Measurements from ENCODE around the gene HOXD9.

HOXD9 gene

GRCh38 chr2:176098366-176099158, 24.0 kb upstream of the HOXD9 start:
- TF ChIP-seq ZNF274 (IDR thresholded peaks at IDR 0.05; ENCODE audit: low read depth, low read length): no peak

DNA sequence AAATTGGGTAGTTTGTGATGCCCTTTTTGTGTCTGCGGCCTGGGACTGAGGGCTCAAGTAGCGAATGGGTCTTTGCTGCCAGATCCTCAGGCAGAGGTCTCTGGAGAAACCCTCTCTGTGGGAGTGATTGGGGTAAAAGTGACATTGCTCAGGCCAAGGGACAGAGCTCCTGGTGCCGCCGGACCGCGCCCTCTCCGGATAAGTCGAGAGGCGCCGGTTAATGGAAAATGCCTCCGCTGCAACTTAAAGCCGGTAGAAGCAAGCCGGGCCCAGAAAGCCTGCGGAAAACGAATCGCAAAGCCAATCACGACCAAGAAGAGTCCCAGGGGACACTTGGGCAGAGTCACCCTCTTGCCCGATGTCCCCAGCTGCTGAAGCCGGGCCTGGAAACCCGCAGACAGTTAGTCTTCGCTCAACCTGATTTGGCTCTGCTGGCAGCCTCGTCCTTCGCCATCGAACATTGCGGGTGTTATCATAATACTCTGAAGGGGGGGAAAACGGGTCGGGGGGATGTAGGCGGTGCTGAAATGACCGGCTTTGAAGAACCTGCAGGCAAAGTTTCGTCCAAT, 23.3 kb upstream of the HOXD9 start:
- H3K4me3 ChIP-seq (ENCODE audit: low read length): no peak overlapping the region
- TF ChIP-seq ZNF274 (IDR thresholded peaks at IDR 0.05; ENCODE audit: low read depth, low read length): no peak

More at GRCh38 chr2:176098366-176099158, 24.0 kb upstream of the HOXD9 start:
- no peak overlapping the region for H3K4me3 ChIP-seq (ENCODE audit: low read length)

GRCh38 chr2:176099728-176100546, 22.6 kb upstream of the HOXD9 start, which contains the start of gene HOXD12:
HOXD12 (plus strand) TSS chr2:176099795; CDS start chr2:176099802, 7 bp downstream.
- no peak for TF ChIP-seq ZNF274 (IDR thresholded peaks at IDR 0.05; ENCODE audit: low read depth, low read length)
- no peak within 1 kb of the TSS for H3K4me3 ChIP-seq (ENCODE audit: low read length)

DNA sequence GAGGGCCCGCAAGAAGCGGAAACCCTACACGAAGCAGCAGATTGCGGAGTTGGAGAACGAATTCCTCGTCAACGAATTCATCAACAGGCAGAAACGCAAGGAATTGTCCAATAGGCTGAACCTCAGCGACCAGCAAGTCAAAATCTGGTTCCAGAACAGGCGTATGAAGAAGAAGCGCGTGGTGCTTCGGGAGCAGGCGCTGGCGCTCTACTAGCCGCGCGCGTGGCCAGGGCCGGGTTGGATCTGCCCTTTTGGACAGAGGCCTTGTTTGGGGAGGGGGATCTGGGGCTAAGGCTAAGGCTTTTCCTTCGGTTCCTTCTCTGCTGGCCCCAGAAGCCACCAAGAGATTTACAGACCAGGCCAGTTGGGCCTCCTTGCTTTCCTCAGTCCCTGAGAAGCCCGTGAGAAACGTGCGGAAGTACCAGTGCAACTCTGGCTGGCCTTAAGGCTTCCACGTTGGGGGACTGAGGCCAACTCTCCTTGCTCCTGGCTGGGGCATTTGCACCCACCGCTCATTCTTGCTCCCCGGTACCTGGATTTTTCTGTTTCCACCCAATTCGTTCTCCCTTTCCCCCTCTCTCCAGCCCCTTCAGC, 21.9 kb upstream of the HOXD9 start:
- TF ChIP-seq ZNF274 (IDR thresholded peaks at IDR 0.05; ENCODE audit: low read depth, low read length): no peak
- H3K4me3 ChIP-seq (ENCODE audit: low read length): no peak overlapping the region

DNA sequence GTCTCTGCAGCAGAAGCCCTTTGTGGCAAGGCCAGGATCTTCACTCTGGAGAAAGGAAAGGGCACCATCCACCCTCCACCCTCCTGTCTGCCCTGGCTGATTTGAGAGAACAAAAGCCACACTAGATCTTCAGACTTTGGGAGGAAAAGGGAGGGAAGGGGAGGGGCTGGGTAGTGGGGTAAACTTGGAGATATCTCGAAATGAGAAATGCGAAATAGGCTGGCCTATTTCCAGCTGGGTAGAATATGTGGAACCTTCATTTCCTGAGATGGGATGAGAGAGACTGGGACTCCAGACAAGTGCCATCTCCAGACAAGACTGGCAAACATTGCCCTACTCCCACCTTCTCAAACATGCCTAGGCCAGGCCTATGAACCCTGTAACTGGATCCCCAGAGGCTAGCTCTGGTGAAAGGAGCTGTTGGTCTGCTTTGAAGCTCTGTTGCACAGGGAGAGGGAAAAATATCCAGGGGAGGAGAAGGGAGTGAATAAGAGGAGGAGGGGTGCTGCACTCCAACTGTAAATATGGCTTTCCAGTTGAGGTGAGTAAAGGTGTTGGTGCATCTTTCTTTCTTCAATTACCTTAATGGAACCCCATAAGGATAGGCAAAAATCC, 21.2 kb upstream of the HOXD9 start:
- H3K4me3 ChIP-seq (ENCODE audit: low read length): no peak overlapping the region
- TF ChIP-seq ZNF274 (IDR thresholded peaks at IDR 0.05; ENCODE audit: low read depth, low read length): no peak

GRCh38 chr2:176101842-176102241, 20.7 kb upstream of the HOXD9 start:
- TF ChIP-seq ZNF274 (IDR thresholded peaks at IDR 0.05; ENCODE audit: low read depth, low read length): no peak
- H3K4me3 ChIP-seq (ENCODE audit: low read length): no peak overlapping the region

DNA sequence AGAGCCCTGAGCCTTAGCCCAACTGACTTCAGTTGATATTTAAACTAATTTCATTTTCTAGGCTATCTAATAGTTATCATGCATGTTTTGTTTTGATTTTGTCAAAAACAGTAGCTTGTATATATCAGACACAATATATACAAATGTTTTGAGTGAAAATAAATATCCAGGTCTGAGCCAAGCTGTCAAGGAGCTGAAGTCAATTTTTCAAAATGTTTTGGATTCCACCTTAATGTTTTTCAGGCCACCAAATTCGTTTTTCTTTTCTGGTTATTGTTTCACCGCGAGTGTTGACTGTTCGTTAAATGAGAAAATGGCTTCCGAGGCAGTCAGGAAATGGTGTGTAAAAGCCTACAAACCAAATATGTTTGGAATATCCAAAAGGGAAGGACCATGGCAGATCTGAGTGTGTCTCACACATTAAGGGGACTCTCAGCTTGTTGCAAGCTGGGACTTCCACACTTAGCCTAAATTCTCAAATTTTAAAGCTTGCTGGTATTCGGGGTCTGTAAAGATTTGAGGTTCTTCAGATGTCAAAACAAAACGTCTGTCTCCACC, 20.1 kb upstream of the HOXD9 start:
- TF ChIP-seq ZNF274 (IDR thresholded peaks at IDR 0.05; ENCODE audit: low read depth, low read length): no peak
- no peak overlapping the region for H3K4me3 ChIP-seq (ENCODE audit: low read length)

DNA sequence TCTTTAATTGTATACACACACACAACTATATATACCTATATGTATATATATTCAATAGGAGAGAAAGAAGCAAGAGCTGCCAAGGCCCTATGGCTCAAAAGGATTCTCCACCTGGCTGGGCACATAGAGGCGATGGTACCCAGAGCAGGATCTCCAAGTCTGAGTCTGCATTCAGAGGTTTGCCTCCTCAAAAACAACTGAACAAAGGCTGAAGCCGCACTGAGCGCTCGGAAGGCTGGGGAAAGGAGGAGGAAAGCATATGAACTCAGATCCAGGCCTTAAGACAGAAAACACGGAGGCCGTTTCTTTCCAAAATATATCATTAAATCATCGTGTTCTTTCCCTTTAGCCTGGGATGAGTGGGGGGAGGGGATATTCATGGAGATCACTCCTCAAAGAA, 19.3 kb upstream of the HOXD9 start:
- TF ChIP-seq ZNF274 (IDR thresholded peaks at IDR 0.05; ENCODE audit: low read depth, low read length): no peak
- no peak overlapping the region for H3K4me3 ChIP-seq (ENCODE audit: low read length)

- TF ChIP-seq ZNF274 (IDR thresholded peaks at IDR 0.05; ENCODE audit: low read depth, low read length): no peak
- H3K4me3 ChIP-seq (ENCODE audit: low read length): no peak overlapping the region; the same call in 1 of the 2 replicates
Observed at GRCh38 chr2:176103742-176104315, 18.7 kb upstream of the HOXD9 start.

- no peak for TF ChIP-seq ZNF274 (IDR thresholded peaks at IDR 0.05; ENCODE audit: low read depth, low read length)
- no peak overlapping the region; the same call in 1 of the 2 replicates for H3K4me3 ChIP-seq (ENCODE audit: low read length)
Observed at GRCh38 chr2:176104316-176105077, 18.0 kb upstream of the HOXD9 start.

DNA sequence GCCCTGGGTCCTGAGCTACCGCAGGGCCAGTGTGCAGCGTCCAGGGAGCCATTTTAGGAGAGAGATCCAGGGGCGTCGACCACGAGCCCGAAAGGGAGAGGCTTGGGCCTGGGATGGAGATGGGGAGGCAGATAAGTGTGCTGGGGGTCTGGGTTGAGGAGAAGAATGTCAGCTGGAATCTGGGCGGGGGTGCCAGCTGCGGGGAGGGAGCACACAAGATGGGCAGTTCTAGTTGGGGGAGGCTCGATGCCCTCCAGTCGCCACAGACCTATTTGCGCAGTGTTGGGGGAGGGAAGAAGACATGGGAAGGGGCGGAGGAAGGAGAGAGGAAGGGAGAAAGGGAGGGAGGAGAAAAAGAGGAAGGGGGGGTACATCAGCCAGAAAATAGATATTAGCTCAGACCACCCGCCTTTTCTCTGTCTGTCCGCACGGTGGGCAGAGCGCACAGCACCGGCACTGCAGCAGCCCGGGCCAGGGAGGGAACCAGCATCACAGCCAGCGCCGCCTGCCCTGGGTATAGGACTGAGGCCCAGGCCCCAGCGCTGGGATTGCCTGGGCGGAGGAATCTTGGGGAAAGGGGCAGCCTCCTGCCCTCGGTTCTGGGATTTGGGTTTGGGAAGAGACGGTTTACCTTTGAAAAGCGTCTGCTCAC, 17.3 kb upstream of the HOXD9 start:
- TF ChIP-seq ZNF274 (IDR thresholded peaks at IDR 0.05; ENCODE audit: low read depth, low read length): no peak
- H3K4me3 ChIP-seq (ENCODE audit: low read length): no peak overlapping the region

Measured in GM08714 (cell line).